DMS153 (cell line): ENCODE measurements around the gene TEX35.

Source experiments
- DNase-seq: peaks from one replicate; lab custom pipeline; 2025; lab: John Stamatoyannopoulos, UW

The TEX35 gene

DNA sequence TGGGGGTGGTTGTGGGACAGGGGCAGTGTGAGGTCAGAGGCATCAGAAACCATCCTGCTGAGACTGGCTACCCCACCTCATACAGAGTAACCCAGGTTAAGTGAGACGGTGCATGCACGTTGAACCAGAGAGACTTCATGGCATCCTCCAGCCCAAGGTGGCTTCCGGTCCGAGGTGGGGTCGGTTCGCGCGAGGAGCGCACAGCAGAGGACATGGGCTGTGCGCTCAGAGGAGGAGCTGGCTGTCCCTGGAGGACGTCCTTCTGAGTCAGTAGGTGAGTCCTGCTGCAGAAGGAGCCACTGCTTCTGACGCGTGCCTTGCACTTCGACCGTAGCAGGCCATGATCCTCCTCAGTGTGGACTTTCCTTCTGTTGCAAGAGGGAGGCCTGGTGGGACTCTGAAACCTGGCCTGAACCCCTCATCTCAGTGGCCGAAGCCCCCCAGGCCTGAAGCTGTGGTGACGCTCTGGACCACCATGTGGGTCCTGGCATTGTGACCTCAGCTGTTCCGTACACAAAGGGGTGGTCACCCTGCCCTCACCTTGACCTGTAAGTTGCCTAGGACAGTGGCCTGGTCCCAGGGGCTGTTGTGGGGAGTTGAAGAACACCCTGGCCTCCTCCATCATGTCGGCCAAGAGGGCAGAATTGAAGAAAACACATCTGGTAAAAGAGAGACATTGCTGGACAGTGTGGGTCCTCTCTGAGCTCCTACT, at the start of gene TEX35:
Gene TEX35, plus strand, starts transcription at position 544 of the 712 bp plus-strand sequence. Its CDS starts 80 bp downstream, at position 624.
- no peak for DNase-seq

DNA sequence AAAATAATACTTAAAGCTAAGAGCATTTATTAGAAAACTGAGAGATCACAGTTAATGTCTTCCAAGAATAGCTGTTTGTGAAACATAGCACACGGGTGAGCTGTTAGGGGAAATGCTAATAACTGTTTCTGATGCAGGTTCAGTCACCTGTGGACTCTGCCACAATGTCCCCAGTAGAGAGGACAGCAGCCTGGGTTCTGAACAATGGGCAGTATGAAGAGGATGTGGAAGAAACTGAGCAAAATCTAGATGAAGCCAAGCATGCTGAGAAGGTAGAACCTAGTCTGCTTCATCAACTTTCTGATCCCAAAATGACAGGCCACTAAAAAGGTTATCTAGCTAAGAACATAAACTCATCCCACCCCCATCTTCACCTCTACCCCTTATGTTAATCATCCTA, 48.8 kb upstream of the TEX35 start:
- DNase-seq: no peak

DNA sequence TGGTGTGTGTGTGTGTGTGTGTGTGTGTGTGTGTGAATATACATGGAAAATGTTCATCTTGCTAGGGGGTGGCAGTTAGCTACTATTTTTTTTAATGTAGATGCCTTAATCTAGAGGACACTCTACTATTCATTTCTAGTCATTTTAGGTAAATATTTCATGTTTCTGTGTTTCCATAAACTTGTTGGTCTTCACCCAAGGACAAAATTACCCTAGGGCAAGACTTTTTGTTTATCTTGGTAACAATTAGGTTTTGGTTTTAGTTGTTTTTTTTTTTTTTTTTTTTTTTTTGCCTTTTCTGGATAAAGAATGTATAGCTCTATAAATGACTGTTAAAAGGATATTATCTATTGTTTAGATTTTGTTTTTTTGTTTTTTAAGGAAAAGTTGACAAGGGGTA, 48.3 kb upstream of the TEX35 start:
- DNase-seq: no peak

DNA sequence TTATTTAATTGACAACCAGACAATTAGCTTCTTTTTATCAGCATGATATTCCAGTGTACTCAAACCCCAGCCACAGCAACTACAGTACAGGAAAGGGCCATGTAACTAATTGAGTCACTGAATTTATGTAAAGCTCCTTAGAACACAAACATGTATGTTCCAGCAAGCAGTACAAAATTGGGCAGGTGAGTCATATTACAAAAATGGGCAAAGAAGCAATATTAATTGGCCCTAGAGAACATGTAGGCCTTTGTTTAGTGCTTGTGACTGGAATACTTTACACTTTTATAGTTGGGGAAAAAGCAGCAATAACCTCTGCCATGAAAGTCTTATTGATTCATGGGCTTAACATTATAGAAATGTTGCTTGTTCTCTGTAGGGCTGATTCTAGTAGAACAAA, 47.9 kb upstream of the TEX35 start:
- no peak for DNase-seq

DNA sequence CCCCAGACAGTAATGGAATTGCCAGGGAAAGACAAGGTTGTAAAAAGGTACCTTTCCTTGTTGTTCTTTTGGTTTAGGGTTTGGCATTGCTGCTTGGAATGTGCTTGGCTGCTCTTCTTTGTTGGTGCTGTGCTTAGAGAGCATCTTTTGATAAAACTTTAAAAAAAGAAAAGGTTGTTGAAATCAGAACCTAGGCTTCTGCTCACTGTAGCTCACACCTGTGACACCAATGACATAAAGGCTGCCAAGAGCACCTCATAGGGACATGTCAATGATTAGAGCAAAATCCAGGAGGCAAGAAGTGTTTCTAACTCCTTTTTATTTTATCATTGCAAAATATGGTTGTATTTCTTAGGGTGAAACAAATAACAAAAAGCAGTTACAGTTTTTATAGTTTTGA, 45.1 kb upstream of the TEX35 start:
- no peak for DNase-seq

DNA sequence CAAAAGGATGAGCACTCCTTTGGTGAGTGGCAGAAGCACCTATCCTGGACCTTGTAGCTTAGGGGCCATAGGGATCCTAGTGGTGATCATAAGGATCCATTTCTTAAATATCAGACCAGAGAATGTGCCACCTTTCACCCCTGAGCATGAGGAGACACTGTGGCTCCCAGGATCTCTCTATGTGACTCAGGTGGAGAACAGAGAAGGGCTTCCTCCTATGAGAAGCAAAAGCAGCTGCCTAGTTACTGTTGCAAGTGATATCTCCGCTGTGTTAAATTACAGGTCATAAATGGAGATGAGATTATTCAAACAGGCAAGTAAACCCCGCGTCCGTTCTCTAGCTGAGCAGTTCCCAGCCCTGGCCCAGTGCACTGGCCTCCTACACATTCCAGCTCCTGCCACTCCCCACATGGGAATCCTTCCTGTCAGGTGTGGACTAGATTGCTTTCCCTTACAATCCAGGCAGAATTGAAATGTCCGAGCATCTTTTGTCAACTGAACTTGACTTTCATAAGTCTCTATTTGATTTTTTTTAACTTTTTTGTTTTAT, 42.4 kb upstream of the TEX35 start:
- no peak for DNase-seq

DNA sequence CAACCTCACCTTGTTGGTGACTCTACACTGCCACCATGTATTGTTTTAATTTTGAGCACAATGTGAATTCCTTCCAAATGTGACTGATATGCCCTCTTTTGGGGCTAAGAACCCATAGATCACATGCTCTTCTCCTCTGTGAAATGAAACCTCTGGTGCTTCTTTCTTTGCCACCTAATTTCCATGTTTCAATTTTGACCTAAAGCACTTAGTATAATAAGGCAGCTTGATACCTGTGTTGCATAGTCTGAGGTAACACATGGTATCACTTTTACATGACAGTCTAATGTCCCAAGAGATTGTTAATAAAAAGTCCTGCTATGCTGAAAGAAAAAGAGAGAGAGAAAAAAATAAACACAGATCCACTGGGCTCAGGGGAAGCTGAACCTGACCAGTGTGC, 40.4 kb upstream of the TEX35 start:
- DNase-seq: no peak

DNA sequence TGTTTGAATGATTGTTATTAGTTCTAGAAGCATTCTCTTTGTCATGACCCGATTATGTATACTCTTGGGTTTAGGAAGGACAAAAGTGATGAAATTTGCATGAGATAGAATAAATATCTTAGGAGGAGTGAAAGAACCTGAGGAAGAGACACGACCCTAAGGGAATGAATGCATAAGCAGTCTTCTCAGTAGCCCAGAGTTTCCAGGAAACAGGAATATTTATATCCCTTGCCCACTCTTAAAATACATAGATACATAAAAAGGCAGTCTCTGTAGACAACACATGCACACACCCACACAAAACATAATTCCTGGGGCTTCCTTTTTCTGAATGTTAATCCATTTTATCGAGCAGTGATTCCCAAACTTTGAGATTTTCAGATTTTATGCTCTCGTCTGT, 35.5 kb upstream of the TEX35 start:
- DNase-seq: no peak

DNA sequence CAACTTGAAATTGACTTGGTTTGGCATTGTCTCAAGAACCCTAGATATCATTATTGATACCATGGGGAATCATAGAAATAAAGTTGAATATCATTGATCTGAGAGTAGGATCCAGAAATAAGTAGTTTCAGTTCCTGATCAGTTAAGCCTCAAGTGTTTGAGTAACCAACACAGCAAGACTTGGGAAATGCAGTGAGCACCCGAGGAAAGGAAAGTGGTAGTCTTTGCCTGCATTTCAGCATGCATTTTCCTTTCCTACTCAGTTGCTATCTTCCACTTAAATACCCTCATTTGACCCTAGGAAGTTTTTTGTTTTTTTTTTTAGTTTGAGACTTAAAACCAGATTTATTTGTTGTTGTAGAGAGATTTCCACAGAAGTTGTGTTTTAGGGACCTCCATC, 35.1 kb upstream of the TEX35 start:
- no peak for DNase-seq

DNA sequence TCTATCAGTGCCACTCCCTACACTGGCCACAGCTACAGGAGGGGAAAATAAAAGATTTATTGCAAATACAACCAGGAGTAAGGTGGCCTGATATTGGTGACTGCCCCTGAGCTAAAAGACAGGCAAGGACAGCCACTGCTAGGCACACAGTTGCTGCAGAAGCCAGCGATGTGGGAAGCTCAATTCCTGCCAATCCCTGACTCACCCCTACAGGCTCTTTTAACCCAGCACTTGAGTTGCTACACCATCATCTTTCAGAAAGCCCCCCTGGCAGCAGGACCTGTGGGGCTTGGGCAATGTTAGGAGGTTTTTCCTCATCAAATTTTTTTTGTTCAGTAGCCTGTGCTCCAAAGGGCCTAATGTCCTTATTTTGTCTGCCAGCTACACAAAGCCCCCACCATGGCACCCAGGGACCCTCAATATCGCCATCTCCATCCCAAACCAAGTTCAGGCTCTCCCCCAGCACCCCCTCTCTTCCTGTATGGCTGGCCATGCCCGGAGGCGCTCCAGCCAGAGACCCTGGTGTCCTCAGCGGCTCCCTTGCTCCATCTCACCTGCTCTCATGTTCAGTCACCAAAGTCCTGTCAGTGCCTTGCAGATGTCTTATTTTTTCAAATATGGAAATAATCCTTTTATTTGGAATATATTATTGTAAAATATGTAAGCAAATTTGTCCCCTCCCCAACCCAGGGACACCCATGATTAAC, 29.5 kb upstream of the TEX35 start:
- DNase-seq: no peak

DNA sequence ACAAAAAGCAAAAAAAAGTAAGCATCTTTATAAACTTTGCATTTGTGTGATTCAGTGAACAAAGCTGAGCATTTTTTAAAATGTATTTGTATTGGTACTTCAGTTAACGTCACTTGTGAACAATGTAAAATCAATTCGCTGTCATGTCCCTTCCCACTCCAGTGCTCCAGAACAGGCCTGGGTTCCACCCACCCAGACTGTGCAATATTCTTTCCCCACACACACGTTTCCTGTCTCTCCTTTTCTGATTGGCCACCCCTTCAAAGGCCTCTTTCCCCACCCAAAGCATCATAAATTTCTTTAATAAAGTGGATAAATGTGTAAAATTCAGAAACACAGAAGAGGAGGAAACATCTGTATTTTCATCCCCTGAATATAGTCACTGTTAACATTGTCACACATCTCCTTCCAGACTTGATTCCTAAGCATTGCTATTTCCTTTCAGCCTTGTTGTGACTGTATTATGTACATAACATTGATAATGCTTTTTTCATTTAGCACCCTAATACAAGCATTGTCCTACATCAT, 28.1 kb upstream of the TEX35 start:
- no peak for DNase-seq

DNA sequence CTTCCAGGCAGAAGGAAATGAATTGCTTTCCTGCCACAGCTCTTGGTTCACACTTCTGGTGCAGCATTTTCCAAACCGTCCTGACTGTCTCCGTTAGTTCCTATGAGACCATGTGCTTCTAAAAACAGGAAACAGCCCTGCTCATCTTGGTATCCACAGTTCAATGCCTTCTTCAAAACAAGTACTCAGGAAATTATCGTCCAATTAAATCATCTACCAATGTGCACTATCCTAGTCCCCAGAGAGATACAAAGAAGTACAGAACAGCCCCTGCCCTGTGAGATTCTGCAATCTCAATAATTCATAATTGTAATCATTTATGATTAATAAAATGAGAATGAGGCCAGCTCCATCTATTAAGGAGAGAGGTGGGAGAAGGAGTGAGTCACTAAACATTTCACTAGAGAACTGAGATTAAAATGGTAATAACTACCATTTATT, 27.3 kb upstream of the TEX35 start:
- no peak for DNase-seq

DNA sequence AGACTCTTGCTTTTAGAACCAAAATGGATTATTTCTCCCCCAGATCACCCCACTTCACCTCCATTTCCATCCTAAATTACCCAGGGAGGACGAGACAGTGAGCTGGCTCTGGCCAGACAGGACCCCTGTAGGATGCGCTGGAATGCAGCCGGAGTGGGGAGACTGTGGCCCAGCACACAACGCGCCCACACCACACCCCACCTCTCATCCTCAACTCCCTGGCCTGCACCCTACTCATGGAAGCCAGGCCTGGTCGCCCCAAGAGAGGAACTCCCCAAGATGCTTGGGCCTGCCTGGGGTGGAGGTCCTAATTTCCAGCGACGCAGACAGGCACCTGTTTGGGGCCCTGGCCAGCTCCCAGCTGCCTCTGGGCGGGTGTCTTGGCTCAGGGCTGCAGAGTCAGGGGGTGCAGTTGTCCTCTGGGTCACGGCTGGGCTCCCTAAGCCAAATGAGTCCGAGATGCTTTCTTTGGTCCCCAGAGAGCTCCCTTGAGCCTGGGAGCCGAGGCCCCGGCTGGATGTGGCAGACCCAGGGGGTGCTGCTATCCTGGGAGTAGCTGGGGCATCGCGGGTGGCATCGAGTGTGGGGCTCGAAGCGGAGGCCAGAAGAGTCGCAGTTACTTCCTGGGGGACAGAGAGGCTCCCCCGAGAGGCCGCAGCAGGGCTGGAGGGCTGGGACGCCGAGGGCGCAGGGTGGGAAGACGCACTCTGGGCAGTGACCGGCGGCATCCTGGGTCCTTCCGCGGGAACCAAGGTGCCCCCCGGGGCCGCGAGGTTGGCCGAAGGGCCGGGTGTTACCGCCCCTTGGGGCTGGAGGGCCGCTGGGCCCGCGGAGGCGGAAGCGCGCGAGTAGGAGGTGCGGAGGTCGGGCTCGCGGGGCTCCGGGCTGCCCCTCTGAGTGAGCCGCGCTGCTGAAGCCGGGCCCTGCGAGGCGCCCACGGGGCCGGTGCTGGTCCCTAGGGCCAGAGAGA, 26.5 kb upstream of the TEX35 start:
- no peak for DNase-seq

DNA sequence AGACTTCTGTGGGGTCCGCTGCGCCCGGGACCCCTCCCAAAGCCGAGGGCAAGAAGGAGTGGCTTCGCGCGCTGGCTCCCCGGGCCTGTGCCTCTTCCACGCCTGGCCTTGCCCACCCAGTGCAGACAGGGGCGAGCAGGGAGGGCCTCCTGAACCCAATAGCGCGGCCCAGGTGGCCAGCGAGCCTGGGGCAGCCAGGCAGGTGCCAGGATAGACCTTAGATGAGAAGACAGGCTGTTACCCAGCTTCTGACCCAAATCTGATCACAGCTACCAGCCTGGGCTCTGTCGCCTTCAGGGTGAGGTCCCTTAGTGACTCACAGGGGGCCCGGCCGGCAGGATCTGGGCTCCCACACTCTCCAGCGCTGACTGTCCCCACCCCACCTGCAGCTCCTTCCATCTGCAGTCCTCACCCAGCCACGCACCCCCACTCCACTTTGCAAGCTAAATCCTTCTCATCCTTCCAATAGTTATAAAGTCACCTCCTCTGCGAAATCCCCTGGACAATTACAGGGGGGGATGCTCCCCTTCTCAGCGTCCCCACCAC, 25.8 kb upstream of the TEX35 start:
- no peak for DNase-seq

DNA sequence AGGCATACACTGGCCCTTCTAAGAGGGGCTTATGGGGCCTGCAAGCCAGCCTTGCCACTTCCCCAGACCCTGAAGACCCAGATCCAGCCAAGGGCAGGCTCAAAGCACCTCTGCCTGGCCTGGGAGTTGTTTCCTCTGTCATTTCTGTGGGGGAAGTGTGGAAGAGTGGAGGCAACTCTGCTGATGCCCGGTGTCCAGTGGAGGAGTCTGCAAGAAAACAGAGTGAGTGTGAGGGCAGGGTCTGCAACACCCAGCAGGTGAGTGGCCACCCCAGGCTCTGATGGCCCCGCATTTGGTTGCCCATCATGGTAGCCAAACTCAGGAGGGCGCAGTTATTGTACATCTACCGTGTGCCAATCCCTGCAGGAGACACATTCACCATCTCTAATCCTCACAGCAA, 24.5 kb upstream of the TEX35 start:
- no peak for DNase-seq

DNA sequence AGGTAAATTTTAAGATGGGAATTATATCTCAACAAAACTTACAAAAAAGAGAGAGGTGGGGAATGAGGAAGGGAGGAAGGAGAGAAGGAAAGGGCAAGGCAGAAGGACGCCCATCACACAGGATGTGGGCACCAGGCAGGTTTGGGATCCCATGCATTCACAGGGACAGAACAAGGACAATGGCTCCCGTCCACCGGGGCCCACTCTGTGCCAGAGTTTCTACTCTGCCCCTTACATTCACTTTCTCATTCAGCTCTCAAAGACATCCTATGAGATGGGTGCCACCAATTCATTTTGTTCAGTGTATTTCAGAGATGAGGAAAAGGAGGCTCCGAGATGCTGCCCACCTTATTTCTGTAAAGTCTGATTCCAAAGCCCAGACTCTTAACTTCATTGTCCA, 23.5 kb upstream of the TEX35 start:
- no peak for DNase-seq

DNA sequence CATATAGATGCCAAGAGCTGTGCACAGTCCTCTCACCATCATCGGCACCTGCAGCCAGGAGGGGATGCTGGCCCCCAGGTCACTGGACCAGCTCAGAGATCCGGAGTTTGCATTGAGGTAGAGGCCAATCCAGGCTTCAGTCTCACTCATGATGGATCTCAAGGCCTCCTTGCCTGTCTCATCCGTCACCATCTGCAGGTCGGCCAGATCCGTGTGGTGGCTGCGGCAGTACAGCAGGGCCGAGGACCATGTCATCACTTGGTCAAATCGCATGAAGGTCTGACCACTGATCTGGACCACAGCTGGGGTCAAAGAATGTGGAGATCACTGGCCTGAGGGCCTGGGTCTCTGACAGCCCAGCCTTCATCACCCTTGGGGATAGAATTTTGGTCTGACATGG, 22.8 kb upstream of the TEX35 start:
- no peak for DNase-seq

DNA sequence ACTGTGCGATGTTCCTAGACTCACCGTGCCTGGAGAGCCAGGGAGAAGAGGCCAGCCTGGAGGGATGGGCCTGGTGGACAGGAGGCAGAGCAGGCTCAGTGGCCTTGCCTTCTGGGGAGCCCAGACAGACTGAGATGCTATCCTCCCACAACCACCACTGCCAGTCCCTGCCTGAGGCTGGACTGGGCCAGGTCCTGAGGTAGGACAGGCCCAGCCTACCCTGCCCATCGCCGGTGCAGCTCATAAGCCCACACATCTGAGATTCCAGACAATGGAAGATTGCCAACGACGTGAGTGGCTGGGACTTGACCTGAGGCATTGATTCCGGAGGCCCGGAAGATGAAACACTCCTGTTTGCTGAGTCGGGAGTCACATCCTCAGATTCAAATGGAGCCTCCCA, 21.9 kb upstream of the TEX35 start:
- DNase-seq: no peak

DNA sequence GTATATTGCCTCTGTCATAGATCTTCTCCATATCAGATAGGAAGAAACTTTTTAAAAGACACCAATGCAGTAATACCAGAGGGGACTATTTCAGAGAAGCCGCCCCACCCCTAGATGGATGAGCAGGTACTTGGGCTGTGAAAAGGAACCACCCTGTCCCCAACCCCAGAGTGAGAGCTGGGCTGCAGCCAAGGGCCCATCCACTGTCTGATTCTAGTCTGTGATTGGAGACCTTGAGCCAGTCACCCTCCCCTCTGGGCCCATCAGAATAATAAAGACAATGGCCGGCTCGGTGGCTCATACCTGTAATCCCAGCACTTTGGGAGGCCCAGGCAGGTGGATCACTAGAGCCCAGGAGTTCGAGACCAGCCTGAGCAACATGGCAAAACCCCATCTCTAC, 21.2 kb upstream of the TEX35 start:
- DNase-seq: no peak

DNA sequence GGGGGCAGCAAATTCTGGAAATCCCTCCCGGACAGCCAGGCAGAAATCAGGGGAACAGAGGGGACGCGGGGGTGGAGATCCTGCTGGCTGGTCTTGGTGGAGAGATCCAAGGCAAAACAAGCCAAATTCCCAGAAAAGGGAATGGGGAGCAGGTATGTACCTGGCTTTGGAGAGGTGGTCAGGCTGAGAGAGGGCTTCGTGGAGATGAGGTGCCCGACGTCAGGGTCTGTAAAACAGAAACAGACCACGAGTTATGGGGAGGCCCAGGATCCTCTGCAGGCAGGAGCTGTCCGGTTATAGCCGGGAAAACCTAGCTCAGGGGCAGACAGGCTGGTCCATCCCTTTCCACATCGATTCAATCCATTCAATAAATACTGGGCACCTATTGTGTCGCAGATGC, 20.6 kb upstream of the TEX35 start:
- no peak for DNase-seq

DNA sequence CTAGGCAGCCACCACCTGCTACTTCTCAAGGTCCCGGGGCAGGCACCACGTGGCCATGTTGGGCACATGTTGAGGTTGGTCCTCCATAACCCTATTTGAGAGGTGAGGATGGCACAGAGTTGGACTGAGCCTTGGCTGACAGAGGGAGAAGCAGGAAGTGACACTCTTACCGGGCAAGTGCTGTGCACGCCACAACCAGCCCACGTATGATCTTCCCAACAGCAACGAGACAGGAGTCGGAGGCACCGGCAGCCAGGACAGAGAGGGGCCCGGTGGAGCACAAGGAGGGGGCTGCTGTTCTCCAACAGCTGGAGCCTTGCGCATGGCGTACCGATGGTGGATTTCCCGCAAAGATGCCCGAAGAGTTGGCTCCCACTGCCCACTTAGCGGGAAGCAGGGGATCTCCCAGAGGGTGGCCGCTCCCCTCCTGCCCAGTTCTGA, 19.6 kb upstream of the TEX35 start:
- no peak for DNase-seq

DNA sequence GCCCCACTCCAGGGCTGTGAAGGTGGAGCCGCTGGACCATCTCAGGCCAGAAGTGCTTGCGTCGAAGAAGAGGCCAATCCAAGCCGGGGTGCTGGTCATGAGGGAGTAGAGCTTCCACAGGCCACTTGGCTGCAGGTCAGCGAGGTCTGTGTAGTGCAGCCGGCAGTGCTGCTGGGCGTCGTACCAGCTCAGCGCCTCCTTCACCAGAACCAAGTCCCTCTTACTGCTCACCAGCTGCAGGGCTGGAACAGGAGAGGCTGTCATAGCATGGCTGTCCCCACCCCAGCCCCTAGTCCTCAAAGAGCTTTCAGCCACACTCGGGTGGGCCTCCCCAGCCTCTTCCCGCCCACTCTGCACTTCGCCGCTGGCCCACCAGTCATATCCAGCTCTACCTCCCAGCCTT, 18.3 kb upstream of the TEX35 start:
- no peak for DNase-seq
